GM12878 (cell line): ENCODE data around the gene TSPAN5. TPM values are rescaled to one million over a fixed set of nuclear protein-coding genes. Genes with fewer than 3 reads are reported as not detected.

Experiments
- ATAC-seq: fragments of 200-7000 bp; cut with Tn5 transposase; 3 replicates; pipeline ENCODE4 v1.9.1; 2020; ENCODE audit warnings: mild to moderate bottlenecking, moderate library complexity
- BruUV-seq: library from RNA; stranded (reverse); fragments of 400-500 nt; replicated peaks from 2 replicates; lab custom pipeline; 2021; lab: Mats Ljungman, UMichigan
- CTCF ChIA-PET: fragments of 300-600 bp; sonication (Branson Sonifier 250); formaldehyde crosslinking; extraction: SDS; loops from one replicate; lab custom pipeline; 2021; ENCODE audit warnings: inconsistent platforms; lab: Yijun Ruan, JAX
- POLR2A ChIA-PET: fragments of 350-600 bp; formaldehyde crosslinking; extraction: SDS; loops from one replicate; lab custom pipeline; 2021; ENCODE audit warnings: inconsistent platforms; lab: Charles Lee
- RAD21 ChIA-PET: fragments of 300-600 bp; sonication (Branson Sonifier 250); formaldehyde crosslinking; loops from one replicate; lab custom pipeline; 2023; ENCODE audit warnings: antibody characterized with exemption; ENCODE audit not compliant: unreplicated experiment; lab: Charles Lee
- SMC1A ChIA-PET: fragments of 300-600 bp; sonication (Branson Sonifier 250); formaldehyde crosslinking; loops from one replicate; lab custom pipeline; 2023; ENCODE audit not compliant: unreplicated experiment, uncharacterized antibody; lab: Charles Lee
- DNase-seq: peaks from one replicate; pipeline ENCODE4 v3.0.0-alpha.2; 2011; ENCODE audit warnings: low read depth, low spot score
- FAIRE-seq: peaks from 3 replicates; lab custom pipeline; 2011; peaks lifted over from hg19 to GRCh38; lab: Jason Lieb, UNC
- H2AFZ ChIP-seq: 2 replicates; pipeline ENCODE4 v1.6.0; 2011; ENCODE audit warnings: low read depth, low read length, control low read depth; ENCODE audit not compliant: control insufficient read depth
- H3K27ac ChIP-seq: 2 replicates; pipeline ENCODE4 v1.5.1; 2011; ENCODE audit warnings: control low read depth; ENCODE audit not compliant: control insufficient read depth, insufficient read depth
- H3K27me3 ChIP-seq, 2 experiments: replicated peaks in 1 of 2; 2 replicates each; pipeline versions ENCODE4 v1.6.0 to v1.6.1; 2011; ENCODE audit warnings: low read length in 1 of 2; ENCODE audit not compliant: control insufficient read depth in 2 of 2, insufficient read depth in 2 of 2
- H3K36me3 ChIP-seq, 2 experiments: 2 replicates each; pipeline ENCODE4 v1.5.1; 2011; ENCODE audit warnings: low read length in 1 of 2; ENCODE audit not compliant: control insufficient read depth in 2 of 2, insufficient read depth in 2 of 2
- H3K4me1 ChIP-seq: 2 replicates; pipeline ENCODE4 v1.6.1; 2011; ENCODE audit warnings: mild to moderate bottlenecking, low read length, moderate library complexity, mixed read lengths; ENCODE audit not compliant: control insufficient read depth, insufficient read depth
- H3K4me2 ChIP-seq: 2 replicates; pipeline ENCODE4 v1.6.0; 2011; ENCODE audit warnings: control low read depth; ENCODE audit not compliant: control insufficient read depth, insufficient read depth
- H3K4me3 ChIP-seq: fragments of 200-600 bp; sonication (generic); 2 replicates; pipeline ENCODE4 v1.5.1; 2016
- H3K79me2 ChIP-seq: 2 replicates; pipeline ENCODE4 v1.6.0; 2011; ENCODE audit warnings: low read length; ENCODE audit not compliant: control insufficient read depth, insufficient read depth
- H3K9ac ChIP-seq: 2 replicates; pipeline ENCODE4 v1.8.0; 2011; ENCODE audit warnings: low read length, control low read depth, mixed read lengths; ENCODE audit not compliant: control insufficient read depth, insufficient read depth
- H3K9me3 ChIP-seq: replicated peaks from 3 replicates; pipeline ENCODE4 v1.5.1; 2011; ENCODE audit warnings: mild to moderate bottlenecking, low read length; ENCODE audit not compliant: control insufficient read depth, insufficient read depth
- H4K20me1 ChIP-seq: 2 replicates; pipeline ENCODE4 v1.6.0; 2011; ENCODE audit not compliant: control insufficient read depth, insufficient read depth
- CREM ChIP-seq: IDR thresholded peaks from 2 replicates; pipeline ENCODE4 v1.6.1; 2014; ENCODE audit warnings: antibody characterized with exemption, low read depth
- TARDBP ChIP-seq: IDR thresholded peaks from 2 replicates; pipeline ENCODE4 v1.6.1; 2016; ENCODE audit warnings: borderline replicate concordance
- ZBTB4 ChIP-seq: fragments of 450-650 bp; formaldehyde crosslinking; IDR thresholded peaks from 2 replicates; pipeline ENCODE4 v1.4.0; 2022; ENCODE audit warnings: mild to moderate bottlenecking, moderate library complexity
- ZNF687 ChIP-seq: fragments of 450-650 bp; IDR thresholded peaks from 2 replicates; pipeline ENCODE4 v1.6.1; 2017; ENCODE audit warnings: mild to moderate bottlenecking, moderate library complexity
- WGBS: methylation state at CpG from one replicate; pipeline ENCODE4 v1.1.6; 2016; ENCODE audit warnings: low lambda C conversion rate; ENCODE audit not compliant: insufficient replicate concordance, insufficient coverage; ENCODE audit errors: missing lambda C conversion rate; 5-methylcytosine and 5-hydroxymethylcytosine counted together
- in situ Hi-C: fragments of 300-500 bp; cut with MboI; formaldehyde crosslinking; loops from 9 replicates; pipeline ENCODE4 v1.14.3; 2018; ENCODE audit warnings: mixed read lengths
- intact Hi-C: fragments of 100-400 bp; cut with micrococcal nuclease; formaldehyde crosslinking; loops from one replicate; pipeline ENCODE4 v1.14.2; 2022; ENCODE audit not compliant: unreplicated experiment
- polyA plus RNA-seq, 11 experiments: library from polyadenylated mRNA; depleted of rRNA in 4 of 11; unstranded in 6 of 11; stranded (reverse) in 5 of 11; fragments of >200 nt; fragmentation: Nextera tagmentation in 4 of 11; fragmentation: Illumina TruSeq in 1 of 11; extraction: Ambion mirVana in 4 of 11; extraction: Trizol in 1 of 11; gene quantifications; 1 replicate in 1 of 11; 2 replicates in 10 of 11; pipeline versions ENCODE4 v1.2.1 to v1.2.3, GENCODE V29; 2011 to 2016; ENCODE audit warnings: inconsistent platforms in 2 of 11, missing spikeins in 2 of 11, low read depth in 1 of 11
- total RNA-seq, 4 experiments: library from RNA; depleted of rRNA in 3 of 4; stranded (reverse); fragments of >200 nt in 3 of 4; fragmentation: Illumina TruSeq in 1 of 4; extraction: Trizol in 1 of 4; gene quantifications; 2 replicates each; pipeline versions ENCODE4 v1.2.1 to v1.2.3, GENCODE V29; 2013 to 2021
- TF ChIP-seq, protein P1 (sequence below): fragments of 450-650 bp; IDR thresholded peaks from 2 replicates; pipeline ENCODE4 v1.6.1; 2017; ENCODE audit warnings: mild to moderate bottlenecking, moderate library complexity
- TF ChIP-seq, protein P2 (sequence below): fragments of 450-650 bp; IDR thresholded peaks from 2 replicates; pipeline ENCODE4 v1.6.1; 2016; ENCODE audit warnings: mild to moderate bottlenecking
- TF ChIP-seq, protein P3 (sequence below): fragments of 450-650 bp; IDR thresholded peaks from 2 replicates; pipeline ENCODE4 v1.6.1; 2017; ENCODE audit warnings: low read depth, mild to moderate bottlenecking, moderate library complexity

Gene TSPAN5
- total and polyA plus RNA-seq, 10 of the 15 experiments (the other 5 are each of a cell fraction or from before 2014, with no cell fraction given): 0.09 to 8.2 (median 0.27) TPM

DNA sequence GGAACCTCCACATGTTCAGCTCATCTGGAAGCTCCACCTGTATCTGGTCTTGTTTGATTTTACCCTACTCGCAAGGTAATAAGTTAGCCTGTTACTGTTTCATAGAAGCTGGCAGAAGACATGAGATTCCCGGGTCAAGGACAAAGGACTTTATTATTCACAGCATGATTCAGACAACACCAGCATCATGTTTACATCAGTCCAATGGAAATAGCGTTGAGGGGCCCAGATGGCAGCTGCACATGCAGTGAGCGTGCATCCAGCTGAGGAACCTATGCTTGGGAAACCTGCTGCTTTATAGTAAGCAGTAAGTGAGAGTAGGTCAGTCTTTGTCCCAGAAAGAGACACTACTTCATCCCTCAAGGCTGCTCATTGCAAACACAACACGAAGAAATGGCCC lies 19.8 kb downstream of the TSPAN5 start (continued):
- TF ChIP-seq, protein P1, sequence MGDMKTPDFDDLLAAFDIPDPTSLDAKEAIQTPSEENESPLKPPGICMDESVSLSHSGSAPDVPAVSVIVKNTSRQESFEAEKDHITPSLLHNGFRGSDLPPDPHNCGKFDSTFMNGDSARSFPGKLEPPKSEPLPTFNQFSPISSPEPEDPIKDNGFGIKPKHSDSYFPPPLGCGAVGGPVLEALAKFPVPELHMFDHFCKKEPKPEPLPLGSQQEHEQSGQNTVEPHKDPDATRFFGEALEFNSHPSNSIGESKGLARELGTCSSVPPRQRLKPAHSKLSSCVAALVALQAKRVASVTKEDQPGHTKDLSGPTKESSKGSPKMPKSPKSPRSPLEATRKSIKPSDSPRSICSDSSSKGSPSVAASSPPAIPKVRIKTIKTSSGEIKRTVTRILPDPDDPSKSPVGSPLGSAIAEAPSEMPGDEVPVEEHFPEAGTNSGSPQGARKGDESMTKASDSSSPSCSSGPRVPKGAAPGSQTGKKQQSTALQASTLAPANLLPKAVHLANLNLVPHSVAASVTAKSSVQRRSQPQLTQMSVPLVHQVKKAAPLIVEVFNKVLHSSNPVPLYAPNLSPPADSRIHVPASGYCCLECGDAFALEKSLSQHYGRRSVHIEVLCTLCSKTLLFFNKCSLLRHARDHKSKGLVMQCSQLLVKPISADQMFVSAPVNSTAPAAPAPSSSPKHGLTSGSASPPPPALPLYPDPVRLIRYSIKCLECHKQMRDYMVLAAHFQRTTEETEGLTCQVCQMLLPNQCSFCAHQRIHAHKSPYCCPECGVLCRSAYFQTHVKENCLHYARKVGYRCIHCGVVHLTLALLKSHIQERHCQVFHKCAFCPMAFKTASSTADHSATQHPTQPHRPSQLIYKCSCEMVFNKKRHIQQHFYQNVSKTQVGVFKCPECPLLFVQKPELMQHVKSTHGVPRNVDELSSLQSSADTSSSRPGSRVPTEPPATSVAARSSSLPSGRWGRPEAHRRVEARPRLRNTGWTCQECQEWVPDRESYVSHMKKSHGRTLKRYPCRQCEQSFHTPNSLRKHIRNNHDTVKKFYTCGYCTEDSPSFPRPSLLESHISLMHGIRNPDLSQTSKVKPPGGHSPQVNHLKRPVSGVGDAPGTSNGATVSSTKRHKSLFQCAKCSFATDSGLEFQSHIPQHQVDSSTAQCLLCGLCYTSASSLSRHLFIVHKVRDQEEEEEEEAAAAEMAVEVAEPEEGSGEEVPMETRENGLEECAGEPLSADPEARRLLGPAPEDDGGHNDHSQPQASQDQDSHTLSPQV: no peak
- TF ChIP-seq, all 136 proteins: peak for 0

DNA sequence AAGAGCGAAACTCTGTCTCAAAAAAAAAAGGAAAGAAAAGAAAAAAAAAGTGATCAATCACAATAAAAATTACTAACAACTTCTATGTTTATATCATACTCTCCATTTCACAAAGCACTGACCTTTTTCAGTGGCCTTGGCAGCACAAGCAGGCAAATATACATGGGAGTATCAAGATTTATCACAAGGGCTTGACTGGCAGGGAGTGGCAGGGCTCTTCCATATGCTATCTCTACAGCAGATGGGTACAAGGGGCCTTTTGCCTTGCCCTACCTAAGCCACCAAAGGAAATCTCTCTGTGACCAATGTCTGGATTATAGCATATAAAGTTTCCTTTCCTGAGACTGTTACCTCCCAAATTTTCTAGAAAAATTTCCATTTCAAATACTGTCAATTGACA lies 24.4 kb downstream of the TSPAN5 start:
- Histone ChIP-seq H3K9ac (no peak overlapping the region), H4K20me1 (no peaks in the 10 kb centered on the region), H3K27ac (no peak overlapping the region), H3K9me3 (no peaks in the 10 kb centered on the region), H3K79me2 (no peaks in the 10 kb centered on the region), H3K4me1 (no peaks in the 10 kb centered on the region), H3K4me3 (no peak overlapping the region), H3K36me3 (no peaks in the 10 kb centered on the region), H3K4me2 (no peak overlapping the region), H2AFZ (no peak overlapping the region), H3K27me3 (no peaks in the 10 kb centered on the region)
- CTCF ChIA-PET: interaction anchor here (2.1 kb wide), 1 partner anchor 166 kb away, joined by 5 read pairs; no protein-coding TSS in a partner anchor
- DNase-seq (no peak), FAIRE-seq (no peak), ATAC-seq (no peak)
- intact Hi-C loops (no loop called here), in situ Hi-C loops (no loop called here)
- POLR2A ChIA-PET: no interaction called here
- no TSS peak for BruUV-seq
- RAD21 ChIA-PET: no interaction called here
- SMC1A ChIA-PET: no interaction called here
- no CpG with 5 or more reads among the region's 1 CpG for WGBS
- TF ChIP-seq TARDBP (no peak), CREM (no peak), ZBTB4 (CRISPR knock-in tag) (no peak), ZNF687 (no peak)
- TF ChIP-seq, protein P2, sequence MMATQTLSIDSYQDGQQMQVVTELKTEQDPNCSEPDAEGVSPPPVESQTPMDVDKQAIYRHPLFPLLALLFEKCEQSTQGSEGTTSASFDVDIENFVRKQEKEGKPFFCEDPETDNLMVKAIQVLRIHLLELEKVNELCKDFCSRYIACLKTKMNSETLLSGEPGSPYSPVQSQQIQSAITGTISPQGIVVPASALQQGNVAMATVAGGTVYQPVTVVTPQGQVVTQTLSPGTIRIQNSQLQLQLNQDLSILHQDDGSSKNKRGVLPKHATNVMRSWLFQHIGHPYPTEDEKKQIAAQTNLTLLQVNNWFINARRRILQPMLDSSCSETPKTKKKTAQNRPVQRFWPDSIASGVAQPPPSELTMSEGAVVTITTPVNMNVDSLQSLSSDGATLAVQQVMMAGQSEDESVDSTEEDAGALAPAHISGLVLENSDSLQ: no peak
- TF ChIP-seq, protein P3, sequence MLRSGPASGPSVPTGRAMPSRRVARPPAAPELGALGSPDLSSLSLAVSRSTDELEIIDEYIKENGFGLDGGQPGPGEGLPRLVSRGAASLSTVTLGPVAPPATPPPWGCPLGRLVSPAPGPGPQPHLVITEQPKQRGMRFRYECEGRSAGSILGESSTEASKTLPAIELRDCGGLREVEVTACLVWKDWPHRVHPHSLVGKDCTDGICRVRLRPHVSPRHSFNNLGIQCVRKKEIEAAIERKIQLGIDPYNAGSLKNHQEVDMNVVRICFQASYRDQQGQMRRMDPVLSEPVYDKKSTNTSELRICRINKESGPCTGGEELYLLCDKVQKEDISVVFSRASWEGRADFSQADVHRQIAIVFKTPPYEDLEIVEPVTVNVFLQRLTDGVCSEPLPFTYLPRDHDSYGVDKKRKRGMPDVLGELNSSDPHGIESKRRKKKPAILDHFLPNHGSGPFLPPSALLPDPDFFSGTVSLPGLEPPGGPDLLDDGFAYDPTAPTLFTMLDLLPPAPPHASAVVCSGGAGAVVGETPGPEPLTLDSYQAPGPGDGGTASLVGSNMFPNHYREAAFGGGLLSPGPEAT: no peak
